IPS-18c (cell line): ENCODE results near the gene TAS2R7.
"Not testable (repeated sequence)": the region's sequence is repeated elsewhere in the genome, so short reads cannot be mapped to it uniquely, and the experiment has no call there.

Source experiments
- H3K4me3 ChIP-seq: 2 replicates; pipeline ENCODE4 v1.7.0; 2013; ENCODE audit warnings: low read depth, mild to moderate bottlenecking, low read length, moderate library complexity; ENCODE audit not compliant: insufficient read depth
- H3K9me3 ChIP-seq: one replicate; pipeline ENCODE4 v1.6.1; 2013; ENCODE audit warnings: mild to moderate bottlenecking, low read length, moderate library complexity; ENCODE audit not compliant: control insufficient read depth, insufficient read depth

TAS2R7 gene

GRCh38 chr12:10802587-10802986 is at the start of gene TAS2R7:
TSS of gene TAS2R7 (minus strand) at chr12:10802627. CDS start at chr12:10802570, 57 bp downstream.
- H3K9me3 ChIP-seq: no peaks in the 10 kb centered on the region

GRCh38 chr12:10851243-10851858 is 48.9 kb upstream of the TAS2R7 start:
- no peak overlapping the region for H3K4me3 ChIP-seq
- peaks cover 9% of the 10 kb centered on the region for H3K9me3 ChIP-seq

More at GRCh38 chr12:10802587-10802986, at the start of gene TAS2R7:
- H3K4me3 ChIP-seq: no peak within 1 kb of the TSS

- no peaks in the 10 kb centered on the region for H3K9me3 ChIP-seq
- no peak within 1 kb of the TSS for H3K4me3 ChIP-seq
Observed at GRCh38 chr12:10849425-10849878, 47.0 kb upstream of the TAS2R7 start, which contains the start of gene PRR4. TSS of gene PRR4 (minus strand) at chr12:10849475. CDS start at chr12:10849437, 38 bp downstream.

- no peaks in the 10 kb centered on the region for H3K9me3 ChIP-seq
- H3K4me3 ChIP-seq: no peak overlapping the region
Observed at GRCh38 chr12:10847744-10848143, 45.3 kb upstream of the TAS2R7 start.

- Histone ChIP-seq H3K4me3 (no peak overlapping the region), H3K9me3 (no peaks in the 10 kb centered on the region)
Observed at GRCh38 chr12:10842862-10843261, 40.4 kb upstream of the TAS2R7 start.

GRCh38 chr12:10838461-10838860 is 36.0 kb upstream of the TAS2R7 start:
- Histone ChIP-seq H3K4me3 (no peak overlapping the region), H3K9me3 (no peaks in the 10 kb centered on the region)

- no peaks in the 10 kb centered on the region for H3K9me3 ChIP-seq
Observed at GRCh38 chr12:10829994-10830393, 27.6 kb upstream of the TAS2R7 start.

GRCh38 chr12:10826258-10826657 is 23.8 kb upstream of the TAS2R7 start, which contains the start of gene TAS2R10:
TSS of gene TAS2R10 (minus strand) at chr12:10826358. CDS start at chr12:10826269, 89 bp downstream.
- H3K4me3 ChIP-seq: no peak within 1 kb of the TSS
- H3K9me3 ChIP-seq: no peaks in the 10 kb centered on the region

More at GRCh38 chr12:10829994-10830393, 27.6 kb upstream of the TAS2R7 start:
- no peak overlapping the region for H3K4me3 ChIP-seq

GRCh38 chr12:10824957-10825356 is 22.5 kb upstream of the TAS2R7 start:
- Histone ChIP-seq H3K4me3 (no peak overlapping the region), H3K9me3 (no peaks in the 10 kb centered on the region)

- Histone ChIP-seq H3K9me3 (no peaks in the 10 kb centered on the region), H3K4me3 (no peak overlapping the region)
Observed at GRCh38 chr12:10811883-10812536, 9.6 kb upstream of the TAS2R7 start.

- no peaks in the 10 kb centered on the region for H3K9me3 ChIP-seq
- H3K4me3 ChIP-seq: no peak within 1 kb of the TSS
Observed at GRCh38 chr12:10810068-10810467, 7.6 kb upstream of the TAS2R7 start, which contains the start of gene TAS2R9. TSS of gene TAS2R9 (minus strand) at chr12:10810168. CDS start at chr12:10810075, 93 bp downstream.

- no peaks in the 10 kb centered on the region for H3K9me3 ChIP-seq
- H3K4me3 ChIP-seq: no peak within 1 kb of the TSS
Observed at GRCh38 chr12:10807186-10807585, 4.8 kb upstream of the TAS2R7 start, which contains the start of gene TAS2R8. TSS of gene TAS2R8 (minus strand) at chr12:10807286. CDS start at chr12:10806980, 306 bp downstream.

GRCh38 chr12:10801741-10802140 is 686 bp downstream of the TAS2R7 start:
- H3K4me3 ChIP-seq: no peak overlapping the region
- no peaks in the 10 kb centered on the region for H3K9me3 ChIP-seq

- Histone ChIP-seq H3K4me3 (no peak overlapping the region), H3K9me3 (no peaks in the 10 kb centered on the region)
Observed at GRCh38 chr12:10794222-10794621, 8.2 kb downstream of the TAS2R7 start.

GRCh38 chr12:10791769-10792168 is 10.7 kb downstream of the TAS2R7 start:
- not testable (repeated sequence) for H3K4me3 ChIP-seq, H3K9me3 ChIP-seq

GRCh38 chr12:10783252-10783651 is 19.2 kb downstream of the TAS2R7 start:
- no peaks in the 10 kb centered on the region for H3K9me3 ChIP-seq
- no peak overlapping the region for H3K4me3 ChIP-seq

GRCh38 chr12:10779103-10779502 is 23.3 kb downstream of the TAS2R7 start:
- no peak overlapping the region for H3K4me3 ChIP-seq

GRCh38 chr12:10771132-10771733 is 31.2 kb downstream of the TAS2R7 start:
- no peak overlapping the region for H3K4me3 ChIP-seq
- no peaks in the 10 kb centered on the region for H3K9me3 ChIP-seq

More at GRCh38 chr12:10779103-10779502, 23.3 kb downstream of the TAS2R7 start:
- H3K9me3 ChIP-seq: no peaks in the 10 kb centered on the region
